ENCODE measurements around the gene R3HDM1.
"Not testable (repeated sequence)": the region's sequence is repeated elsewhere in the genome, so short reads cannot be mapped to it uniquely, and the experiment has no call there.

The R3HDM1 gene

DNA sequence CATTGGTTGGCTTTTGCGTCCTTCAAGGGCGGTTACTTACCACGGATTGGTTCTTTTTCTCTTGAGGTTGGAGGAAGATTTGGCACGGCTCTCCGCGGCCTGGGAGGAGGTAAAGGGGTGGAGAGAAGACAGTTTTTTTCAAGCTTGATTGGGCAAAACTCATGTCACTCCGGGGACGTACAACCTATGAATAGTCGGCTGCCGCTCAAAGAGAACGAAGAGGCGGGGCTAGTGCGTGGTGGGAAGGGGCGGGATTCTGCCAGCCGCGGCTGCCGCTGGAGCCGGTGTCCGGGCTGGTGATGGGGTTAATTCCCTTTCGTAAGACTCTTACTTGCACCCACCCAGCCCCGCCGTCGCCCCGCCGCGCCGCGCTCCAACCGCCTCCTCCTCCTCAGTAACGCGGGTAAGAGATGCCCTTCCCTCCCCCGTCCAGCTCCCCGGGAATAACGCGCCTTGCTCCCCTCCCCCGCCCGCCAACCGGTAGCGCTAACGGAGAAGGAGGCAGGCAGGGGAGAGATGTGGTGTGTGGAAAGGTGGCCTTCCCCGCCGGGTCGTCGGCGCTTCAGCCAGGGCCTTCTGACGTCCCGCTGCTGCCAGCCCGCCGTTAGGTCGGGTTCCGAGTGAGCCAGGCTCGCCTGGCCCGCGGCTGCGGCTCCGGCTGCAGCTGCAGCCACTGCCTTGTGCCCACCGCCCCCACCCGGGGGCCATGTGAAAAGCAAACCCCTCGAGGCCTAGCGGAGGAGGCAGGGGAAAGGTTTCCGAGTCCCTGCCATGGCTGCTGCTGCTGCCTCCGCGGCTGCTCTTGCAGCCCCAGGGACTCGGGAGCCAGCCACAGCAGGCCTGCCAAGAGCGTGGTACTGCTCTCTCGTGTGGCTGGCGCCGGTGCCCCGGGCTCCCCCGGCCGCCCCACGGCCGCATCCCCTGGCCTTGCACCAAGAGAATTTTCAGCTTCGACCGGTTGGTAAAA, at the start of gene R3HDM1:
Gene R3HDM1 (plus strand): TSS at position 254 of the 967 bp plus-strand sequence. CDS start 73,362 bp downstream, outside the sequence.
- DNase-seq (ENCODE audit: low read depth), result peak; percentile 100
- H3K4me3 ChIP-seq (ENCODE audit: low read depth, low read length), result peak within 1 kb of the TSS; percentile 62
- in situ Hi-C loops (cut with HindIII; ENCODE audit: low sequenced_read_pairs), result loop anchor here (5.0 kb wide), 1 partner anchor 51 kb away; no protein-coding TSS in a partner anchor
- no peak for TF ChIP-seq CTCF (IDR thresholded peaks at IDR 0.05; ENCODE audit: low read depth, low read length, missing control alignments)

DNA sequence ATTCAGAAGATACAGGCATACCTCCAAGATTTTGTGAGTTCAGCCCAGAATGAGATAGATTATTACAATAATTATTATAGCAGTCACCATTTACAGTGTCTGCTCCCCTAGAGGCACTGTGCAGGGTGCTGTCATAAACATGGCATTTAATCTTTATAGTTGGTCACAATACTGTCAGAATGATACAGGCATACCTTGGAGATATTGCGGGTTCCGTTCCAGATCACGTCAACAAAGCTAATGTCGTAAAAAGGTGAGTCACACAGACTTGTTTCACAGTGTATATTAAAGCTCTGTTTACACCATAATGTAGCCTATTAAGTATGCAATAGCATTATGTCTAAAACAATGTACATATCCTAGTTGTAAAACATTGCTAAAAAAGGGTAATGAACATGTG, 45.8 kb upstream of the R3HDM1 start:
- no peak overlapping the region for H3K4me3 ChIP-seq (ENCODE audit: low read depth, low read length)
- no peak for TF ChIP-seq CTCF (IDR thresholded peaks at IDR 0.05; ENCODE audit: low read depth, low read length, missing control alignments)
- DNase-seq (ENCODE audit: low read depth), result no peak
- in situ Hi-C loops (cut with HindIII; ENCODE audit: low sequenced_read_pairs), result no loop called here

- TF ChIP-seq CTCF (IDR thresholded peaks at IDR 0.05; ENCODE audit: low read depth, low read length, missing control alignments), result no peak
- no peak for DNase-seq (ENCODE audit: low read depth)
- in situ Hi-C loops (cut with HindIII; ENCODE audit: low sequenced_read_pairs), result no loop called here
- no peak overlapping the region for H3K4me3 ChIP-seq (ENCODE audit: low read depth, low read length)
Measured at GRCh38 chr2:135490376-135490775, 40.9 kb upstream of the R3HDM1 start.

DNA sequence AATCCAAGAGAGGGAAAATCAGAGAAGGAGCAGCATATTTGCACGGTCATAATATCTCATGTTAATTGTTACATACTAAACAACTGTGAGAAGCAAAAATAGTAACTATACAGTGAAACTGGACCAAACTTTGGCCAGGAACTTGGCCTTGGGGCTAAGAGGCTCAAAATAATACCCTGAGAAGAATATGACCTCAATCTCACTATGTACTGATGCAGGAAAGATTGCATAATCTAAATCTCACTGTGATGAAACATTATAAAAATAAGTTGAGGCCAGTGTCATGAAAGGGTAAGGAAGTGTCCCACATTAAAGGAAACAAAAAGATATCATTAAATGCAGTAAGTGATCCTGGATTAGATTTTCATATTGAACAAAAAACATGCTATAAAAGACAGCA, 36.8 kb upstream of the R3HDM1 start:
- no peak for TF ChIP-seq CTCF (IDR thresholded peaks at IDR 0.05; ENCODE audit: low read depth, low read length, missing control alignments)
- no peak for DNase-seq (ENCODE audit: low read depth)
- in situ Hi-C loops (cut with HindIII; ENCODE audit: low sequenced_read_pairs), result no loop called here
- no peak overlapping the region for H3K4me3 ChIP-seq (ENCODE audit: low read depth, low read length)

GRCh38 chr2:135494917-135495316, 36.4 kb upstream of the R3HDM1 start:
- H3K4me3 ChIP-seq (ENCODE audit: low read depth, low read length), result no peak overlapping the region
- no peak for DNase-seq (ENCODE audit: low read depth)
- in situ Hi-C loops (cut with HindIII; ENCODE audit: low sequenced_read_pairs), result no loop called here
- TF ChIP-seq CTCF (IDR thresholded peaks at IDR 0.05; ENCODE audit: low read depth, low read length, missing control alignments), result no peak

DNA sequence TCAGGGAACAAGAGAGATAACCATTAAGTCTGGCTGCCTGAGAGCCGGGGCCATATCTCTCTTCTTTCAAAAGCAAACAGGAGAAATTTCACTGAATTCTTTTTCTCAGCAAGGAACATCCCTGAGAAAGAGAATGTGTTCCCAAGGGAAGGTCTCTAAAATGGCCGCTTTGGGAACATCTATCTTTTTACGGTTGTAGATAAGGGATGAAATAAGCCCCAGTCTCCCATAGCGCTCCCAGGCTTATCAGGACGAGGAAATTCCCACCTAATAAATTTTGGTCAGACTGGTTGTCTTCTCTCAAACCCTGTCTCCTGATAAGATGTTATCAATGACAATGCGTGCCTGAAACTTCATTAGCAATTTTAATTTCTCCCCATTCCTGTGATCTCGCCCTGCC, 32.7 kb upstream of the R3HDM1 start:
- DNase-seq (ENCODE audit: low read depth); H3K4me3 ChIP-seq (ENCODE audit: low read depth, low read length); in situ Hi-C loops (cut with HindIII; ENCODE audit: low sequenced_read_pairs): not testable (repeated sequence)

GRCh38 chr2:135504811-135505210, 26.5 kb upstream of the R3HDM1 start:
- in situ Hi-C loops (cut with HindIII; ENCODE audit: low sequenced_read_pairs), result no loop called here
- TF ChIP-seq CTCF (IDR thresholded peaks at IDR 0.05; ENCODE audit: low read depth, low read length, missing control alignments), result no peak
- H3K4me3 ChIP-seq (ENCODE audit: low read depth, low read length), result no peak overlapping the region
- no peak for DNase-seq (ENCODE audit: low read depth)

All from astrocyte of the cerebellum (primary cell).